Measurements from ENCODE around the gene FBF1.

GRCh38 chr17:75897160-75898019 lies 43.5 kb downstream of the FBF1 start:
- no peak for TF ChIP-seq CTCF (IDR thresholded peaks at IDR 0.05)
- TF ChIP-seq POLR2A (IDR thresholded peaks at IDR 0.05; ENCODE audit: low read depth) = no peak
- TF ChIP-seq EP300 (IDR thresholded peaks at IDR 0.05) = no peak

Measured in esophagus muscularis mucosa (tissue), 4 donors.